ENCODE measurements around the gene PROC.

Gene PROC

GRCh38 chr2:127421871-127422558, 3.8 kb downstream of the PROC start:
- H3K9me3 ChIP-seq (replicated peaks in 1 of 2; ENCODE audit: control insufficient read depth in 2 of 2, insufficient read depth in 1 of 2, low read depth in 1 of 2, low read length in 2 of 2): no peaks in the 10 kb centered on the region
- peak overlapping the region; percentile 84 for H3K4me2 ChIP-seq (ENCODE audit: insufficient read depth, low read length, poor library complexity, severe bottlenecking)
- H3K4me1 ChIP-seq (ENCODE audit: control insufficient read depth in 2 of 2, insufficient read depth in 1 of 2, low read depth in 1 of 2, low read length in 2 of 2): peaks cover 4 to 5% of the 10 kb centered on the region in 2 donors
- H2AFZ ChIP-seq (ENCODE audit: low read length): no peak overlapping the region
- peak overlapping the region; percentile 31 for H3K14ac ChIP-seq (ENCODE audit: low read length)
- no peak overlapping the region for H3K27ac ChIP-seq (replicated peaks; ENCODE audit: low read length)
- peak overlapping the region; percentile 20 for H2AK5ac ChIP-seq (ENCODE audit: low read depth, low read length)
- no peak overlapping the region for H3K4me3 ChIP-seq (ENCODE audit: low read length in 2 of 2)
- H3K9ac ChIP-seq (ENCODE audit: low read depth, low read length, poor library complexity): no peak overlapping the region
- no peak overlapping the region for H4K8ac ChIP-seq (ENCODE audit: low read depth, low read length)
- no peaks in the 10 kb centered on the region for H3K36me3 ChIP-seq (replicated peaks in 1 of 2; ENCODE audit: control insufficient read depth in 2 of 2, insufficient read depth in 2 of 2, low read length in 2 of 2)
- WGBS, 2 donors (ENCODE audit: extremely low coverage in 2 of 2, insufficient read length in 2 of 2, insufficient replicate concordance in 1 of 2): no CpG with 5 or more reads among the region's 16 CpGs
- peak overlapping the region; percentile 87 for H3K23ac ChIP-seq (ENCODE audit: low read depth, low read length, poor library complexity)
- H3K79me1 ChIP-seq (ENCODE audit: low read depth, low read length): no peaks in the 10 kb centered on the region
- peak overlapping the region; percentile 85 for H3K18ac ChIP-seq (ENCODE audit: low read length)
- peaks cover 4 to 90% (median 25%) of the 10 kb centered on the region in 3 experiments for H3K27me3 ChIP-seq (ENCODE audit: control insufficient read depth in 3 of 3, insufficient read depth in 3 of 3, low read depth in 1 of 3, low read length in 3 of 3)
- peak overlapping the region; percentile 42 for H2BK120ac ChIP-seq (ENCODE audit: low read depth, low read length)
- H2BK5ac ChIP-seq (ENCODE audit: low read length): no peak overlapping the region
- H2BK12ac ChIP-seq (ENCODE audit: low read length): no peak overlapping the region
- H4K91ac ChIP-seq (ENCODE audit: low read depth, low read length, poor library complexity): no peak overlapping the region
- DNase-seq (ENCODE audit: low spot score): no peak
- peak overlapping the region; percentile 71 for H3K4ac ChIP-seq (ENCODE audit: low read length)
- H2BK15ac ChIP-seq (ENCODE audit: low read length): peak overlapping the region; percentile 6

GRCh38 chr2:127422559-127423477, 4.6 kb downstream of the PROC start:
- peak overlapping the region; percentile 83 for H3K9ac ChIP-seq (ENCODE audit: low read depth, low read length, poor library complexity)
- no peaks in the 10 kb centered on the region for H3K79me1 ChIP-seq (ENCODE audit: low read depth, low read length)
- peak overlapping the region; percentile 42 for H2BK120ac ChIP-seq (ENCODE audit: low read depth, low read length)
- H3K4me1 ChIP-seq (ENCODE audit: control insufficient read depth in 2 of 2, insufficient read depth in 1 of 2, low read depth in 1 of 2, low read length in 2 of 2): peaks cover 4 to 5% of the 10 kb centered on the region in 2 donors
- H2BK15ac ChIP-seq (ENCODE audit: low read length): peak overlapping the region; percentile 31
- H2AK5ac ChIP-seq (ENCODE audit: low read depth, low read length): peak overlapping the region; percentile 20
- H3K18ac ChIP-seq (ENCODE audit: low read length): peak overlapping the region; percentile 89
- H2BK5ac ChIP-seq (ENCODE audit: low read length): no peak overlapping the region
- peaks cover 4 to 83% (median 21%) of the 10 kb centered on the region in 3 experiments for H3K27me3 ChIP-seq (ENCODE audit: control insufficient read depth in 3 of 3, insufficient read depth in 3 of 3, low read depth in 1 of 3, low read length in 3 of 3)
- H3K9me3 ChIP-seq (replicated peaks in 1 of 2; ENCODE audit: control insufficient read depth in 2 of 2, insufficient read depth in 1 of 2, low read depth in 1 of 2, low read length in 2 of 2): no peaks in the 10 kb centered on the region
- H4K8ac ChIP-seq (ENCODE audit: low read depth, low read length): no peak overlapping the region
- peak overlapping the region; percentile 84 for H3K4me2 ChIP-seq (ENCODE audit: insufficient read depth, low read length, poor library complexity, severe bottlenecking)
- H3K4me3 ChIP-seq (ENCODE audit: low read length in 2 of 2): peak overlapping the region in 1 of 2 donors; percentile 78
- no peak overlapping the region for H3K4ac ChIP-seq (ENCODE audit: low read length)
- H3K14ac ChIP-seq (ENCODE audit: low read length): peak overlapping the region; percentile 31
- H4K91ac ChIP-seq (ENCODE audit: low read depth, low read length, poor library complexity): no peak overlapping the region
- no CpG with 5 or more reads among the region's 73 CpGs for WGBS, 2 donors (ENCODE audit: extremely low coverage in 2 of 2, insufficient read length in 2 of 2, insufficient replicate concordance in 1 of 2)
- H3K36me3 ChIP-seq (replicated peaks in 1 of 2; ENCODE audit: control insufficient read depth in 2 of 2, insufficient read depth in 2 of 2, low read length in 2 of 2): no peaks in the 10 kb centered on the region
- no peak overlapping the region for H3K27ac ChIP-seq (replicated peaks; ENCODE audit: low read length)
- peak overlapping the region; percentile 97 for H2BK12ac ChIP-seq (ENCODE audit: low read length)
- peak overlapping the region; percentile 87 for H3K23ac ChIP-seq (ENCODE audit: low read depth, low read length, poor library complexity)
- DNase-seq (ENCODE audit: low spot score): no peak
- peak overlapping the region; percentile 79 for H2AFZ ChIP-seq (ENCODE audit: low read length)

- Histone ChIP-seq H3K9me3 (replicated peaks in 1 of 2; ENCODE audit: control insufficient read depth in 2 of 2, insufficient read depth in 1 of 2, low read depth in 1 of 2, low read length in 2 of 2) (no peaks in the 10 kb centered on the region), H4K91ac (ENCODE audit: low read depth, low read length, poor library complexity) (no peak overlapping the region), H2AK5ac (ENCODE audit: low read depth, low read length) (no peak overlapping the region), H3K4me3 (ENCODE audit: low read length in 2 of 2) (peak overlapping the region in 1 of 2 donors; percentile 78), H2AFZ (ENCODE audit: low read length) (peak overlapping the region; percentile 79), H2BK120ac (ENCODE audit: low read depth, low read length) (no peak overlapping the region), H3K27me3 (ENCODE audit: control insufficient read depth in 3 of 3, insufficient read depth in 3 of 3, low read depth in 1 of 3, low read length in 3 of 3) (peaks cover 4 to 83% (median 19%) of the 10 kb centered on the region in 3 experiments), H3K4ac (ENCODE audit: low read length) (no peak overlapping the region), H3K79me1 (ENCODE audit: low read depth, low read length) (peaks cover 4% of the 10 kb centered on the region), H3K27ac (replicated peaks; ENCODE audit: low read length) (no peak overlapping the region), H2BK12ac (ENCODE audit: low read length) (no peak overlapping the region), H4K8ac (ENCODE audit: low read depth, low read length) (no peak overlapping the region), H3K14ac (ENCODE audit: low read length) (no peak overlapping the region), H3K4me1 (ENCODE audit: control insufficient read depth in 2 of 2, insufficient read depth in 1 of 2, low read depth in 1 of 2, low read length in 2 of 2) (peaks cover 4 to 5% of the 10 kb centered on the region in 2 donors), H3K9ac (ENCODE audit: low read depth, low read length, poor library complexity) (peak overlapping the region; percentile 83), H2BK5ac (ENCODE audit: low read length) (no peak overlapping the region), H3K36me3 (replicated peaks in 1 of 2; ENCODE audit: control insufficient read depth in 2 of 2, insufficient read depth in 2 of 2, low read length in 2 of 2) (no peaks in the 10 kb centered on the region), H2BK15ac (ENCODE audit: low read length) (no peak overlapping the region), H3K23ac (ENCODE audit: low read depth, low read length, poor library complexity) (no peak overlapping the region), H3K18ac (ENCODE audit: low read length) (peak overlapping the region; percentile 89), H3K4me2 (ENCODE audit: insufficient read depth, low read length, poor library complexity, severe bottlenecking) (peak overlapping the region; percentile 75)
- no peak for DNase-seq (ENCODE audit: low spot score)
- no CpG with 5 or more reads among the region's 29 CpGs for WGBS, 2 donors (ENCODE audit: extremely low coverage in 2 of 2, insufficient read length in 2 of 2, insufficient replicate concordance in 1 of 2)
Observed at GRCh38 chr2:127423478-127423843, 5.2 kb downstream of the PROC start.

- H3K23ac ChIP-seq (ENCODE audit: low read depth, low read length, poor library complexity): no peak overlapping the region
- no peak overlapping the region for H3K4me3 ChIP-seq (ENCODE audit: low read length in 2 of 2)
- no peak overlapping the region for H2BK15ac ChIP-seq (ENCODE audit: low read length)
- H3K79me1 ChIP-seq (ENCODE audit: low read depth, low read length): peaks cover 4% of the 10 kb centered on the region
- peaks cover 4 to 5% of the 10 kb centered on the region in 2 donors for H3K4me1 ChIP-seq (ENCODE audit: control insufficient read depth in 2 of 2, insufficient read depth in 1 of 2, low read depth in 1 of 2, low read length in 2 of 2)
- no peak overlapping the region for H4K91ac ChIP-seq (ENCODE audit: low read depth, low read length, poor library complexity)
- DNase-seq (ENCODE audit: low spot score): no peak
- H3K4me2 ChIP-seq (ENCODE audit: insufficient read depth, low read length, poor library complexity, severe bottlenecking): no peak overlapping the region
- H3K14ac ChIP-seq (ENCODE audit: low read length): no peak overlapping the region
- H3K27me3 ChIP-seq (ENCODE audit: control insufficient read depth in 3 of 3, insufficient read depth in 3 of 3, low read depth in 1 of 3, low read length in 3 of 3): peaks cover 4 to 79% (median 19%) of the 10 kb centered on the region in 3 experiments
- no peak overlapping the region for H4K8ac ChIP-seq (ENCODE audit: low read depth, low read length)
- no peak overlapping the region for H3K27ac ChIP-seq (replicated peaks; ENCODE audit: low read length)
- H3K4ac ChIP-seq (ENCODE audit: low read length): no peak overlapping the region
- H3K36me3 ChIP-seq (replicated peaks in 1 of 2; ENCODE audit: control insufficient read depth in 2 of 2, insufficient read depth in 2 of 2, low read length in 2 of 2): no peaks in the 10 kb centered on the region
- H2BK12ac ChIP-seq (ENCODE audit: low read length): no peak overlapping the region
- no peak overlapping the region for H2BK120ac ChIP-seq (ENCODE audit: low read depth, low read length)
- no CpG with 5 or more reads among the region's 1 CpG for WGBS, 2 donors (ENCODE audit: extremely low coverage in 2 of 2, insufficient read length in 2 of 2, insufficient replicate concordance in 1 of 2)
- H2AK5ac ChIP-seq (ENCODE audit: low read depth, low read length): no peak overlapping the region
- H2BK5ac ChIP-seq (ENCODE audit: low read length): no peak overlapping the region
- no peak overlapping the region for H2AFZ ChIP-seq (ENCODE audit: low read length)
- no peak overlapping the region for H3K9ac ChIP-seq (ENCODE audit: low read depth, low read length, poor library complexity)
- H3K18ac ChIP-seq (ENCODE audit: low read length): no peak overlapping the region
- H3K9me3 ChIP-seq (replicated peaks in 1 of 2; ENCODE audit: control insufficient read depth in 2 of 2, insufficient read depth in 1 of 2, low read depth in 1 of 2, low read length in 2 of 2): no peaks in the 10 kb centered on the region
Observed at GRCh38 chr2:127423880-127424279, 5.7 kb downstream of the PROC start.
